Osteocyte (in vitro differentiated cells): Measurements from ENCODE around the gene CSPG5. TPM values are rescaled to one million over a fixed set of nuclear protein-coding genes. Genes with fewer than 3 reads are reported as not detected.

ENCODE experiments used
- DNase-seq: peaks from one replicate; pipeline ENCODE4 v3.0.0; 2021; ENCODE audit warnings: mixed read lengths; ENCODE audit not compliant: unreplicated experiment; ENCODE audit errors: extremely low spot score
- H3K27ac Mint-ChIP-seq: one replicate; pipeline ENCODE4 v1.8.0; 2021; ENCODE audit warnings: mild to moderate bottlenecking, mixed read lengths; ENCODE audit not compliant: unreplicated experiment
- H3K27me3 Mint-ChIP-seq: one replicate; pipeline ENCODE4 v1.8.0; 2021; ENCODE audit warnings: mixed read lengths; ENCODE audit not compliant: unreplicated experiment
- H3K36me3 Mint-ChIP-seq: one replicate; pipeline ENCODE4 v1.8.0; 2021; ENCODE audit warnings: mixed read lengths; ENCODE audit not compliant: unreplicated experiment
- H3K4me1 Mint-ChIP-seq: one replicate; pipeline ENCODE4 v1.8.0; 2021; ENCODE audit warnings: mixed read lengths; ENCODE audit not compliant: unreplicated experiment
- H3K4me3 Mint-ChIP-seq: one replicate; pipeline ENCODE4 v1.8.0; 2021; ENCODE audit warnings: mild to moderate bottlenecking, moderate library complexity, mixed read lengths; ENCODE audit not compliant: unreplicated experiment
- H3K9me3 Mint-ChIP-seq: one replicate; pipeline ENCODE4 v1.8.0; 2021; ENCODE audit warnings: mixed read lengths; ENCODE audit not compliant: unreplicated experiment
- CTCF ChIP-seq: fragments of 200-600 bp; sonication (generic); IDR thresholded peaks from 2 replicates; pipeline ENCODE4 v1.5.0; 2021; ENCODE audit warnings: antibody characterized with exemption, mild to moderate bottlenecking, moderate library complexity
- total RNA-seq: library from RNA; stranded (reverse); gene quantifications from 2 replicates; pipeline ENCODE4 v1.2.1, GENCODE V29; 2021

CSPG5 gene
- total RNA-seq, 1 donor from 2014 or later, result 0.59 TPM

DNA sequence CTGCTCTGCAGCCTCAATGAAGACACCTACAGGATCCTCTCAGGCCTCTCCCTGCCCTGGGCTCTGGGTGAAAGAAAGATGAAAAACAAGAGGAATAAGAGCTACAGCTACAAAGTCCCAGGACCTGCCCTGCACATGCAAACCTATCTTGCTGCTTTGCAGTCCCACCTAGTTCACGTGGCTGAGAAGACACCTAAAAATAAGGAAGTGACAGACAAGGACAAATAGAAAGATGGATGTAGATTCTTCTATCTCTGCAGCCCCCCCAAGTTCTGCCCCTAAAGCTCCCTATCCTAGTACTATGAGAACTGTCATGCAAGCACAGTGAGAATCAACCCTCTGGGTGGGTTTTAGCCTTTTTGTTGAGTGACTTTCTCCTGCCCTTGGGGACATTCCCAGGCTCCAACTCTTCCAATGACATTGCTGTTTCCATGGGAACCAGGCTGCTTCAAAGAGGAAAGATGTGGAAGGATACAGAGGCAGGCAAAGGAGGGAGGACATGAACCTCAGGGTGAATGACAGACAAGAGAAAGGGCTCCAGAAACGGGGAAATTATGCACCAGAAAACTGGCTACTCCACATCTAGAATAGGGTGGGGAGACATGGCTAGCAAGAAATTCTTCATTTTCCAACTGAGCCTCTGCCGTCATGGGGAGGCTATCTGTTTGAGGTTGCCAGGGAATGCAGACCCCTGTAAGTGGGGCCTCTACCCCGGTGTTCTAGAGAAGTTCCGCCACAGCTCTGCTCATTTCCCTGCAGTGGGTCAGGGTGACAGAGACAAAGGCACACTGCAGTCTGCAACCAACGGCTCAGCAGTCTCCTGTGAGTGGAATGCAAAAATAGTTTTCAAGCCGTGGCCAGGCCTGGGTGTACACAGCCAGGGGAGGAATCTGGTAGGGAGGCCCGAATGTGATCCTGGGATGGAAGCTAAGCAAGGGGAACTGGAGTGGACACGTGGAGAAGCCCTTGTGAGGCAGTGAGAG lies 5.2 kb downstream of the CSPG5 start:
- H3K9me3 Mint-ChIP-seq, result no peaks in the 10 kb centered on the region
- peaks cover 32% of the 10 kb centered on the region for H3K27me3 Mint-ChIP-seq
- no peak overlapping the region for H3K4me3 Mint-ChIP-seq
- no peak for DNase-seq
- no peak for TF ChIP-seq CTCF
- H3K27ac Mint-ChIP-seq, result no peak overlapping the region
- peaks cover 2% of the 10 kb centered on the region for H3K4me1 Mint-ChIP-seq
- no peaks in the 10 kb centered on the region for H3K36me3 Mint-ChIP-seq

DNA sequence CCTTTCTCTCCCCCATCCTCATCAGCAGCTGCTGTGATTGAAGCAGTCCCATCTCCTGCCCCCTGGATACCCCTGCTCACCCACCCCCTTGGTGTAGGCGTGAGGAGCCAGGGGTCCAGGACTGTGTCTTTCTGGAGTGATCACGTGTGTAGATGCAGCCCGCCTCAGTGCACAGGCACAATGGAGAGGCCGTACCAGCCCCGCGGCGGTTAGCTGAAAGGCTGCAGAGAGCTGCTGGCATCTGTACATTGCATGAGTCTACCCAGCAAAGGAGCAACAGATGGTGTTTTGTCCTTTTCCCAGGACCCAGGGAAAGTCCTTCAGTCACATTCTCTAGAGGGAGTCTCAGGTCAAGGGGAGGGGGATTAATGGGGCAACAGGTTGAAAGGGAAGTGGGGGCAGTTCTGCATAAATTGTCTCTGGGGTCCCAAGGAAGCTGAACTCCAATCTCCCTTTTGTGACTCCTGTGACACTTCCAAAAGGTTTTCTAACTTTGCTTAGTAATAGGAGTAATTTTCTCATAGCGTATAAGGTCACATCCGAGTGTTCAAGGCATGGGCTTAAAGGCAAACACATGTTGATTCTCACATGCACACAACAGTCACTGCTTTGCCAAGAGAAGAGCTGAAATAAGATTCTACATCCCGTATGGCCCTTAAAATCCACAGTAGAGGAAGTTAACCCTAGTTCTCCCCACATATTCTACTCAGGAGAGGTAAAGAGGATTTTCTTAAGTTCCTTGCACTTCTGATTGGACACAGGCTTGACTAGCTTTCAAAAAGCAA lies 7.1 kb downstream of the CSPG5 start:
- Mint-ChIP-seq H3K4me3 (no peak overlapping the region), H3K4me1 (peaks cover 2% of the 10 kb centered on the region), H3K27ac (no peak overlapping the region), H3K36me3 (no peaks in the 10 kb centered on the region), H3K9me3 (no peaks in the 10 kb centered on the region), H3K27me3 (peaks cover 32% of the 10 kb centered on the region)
- TF ChIP-seq CTCF, result no peak
- no peak for DNase-seq

GRCh38 chr3:47568901-47569300 lies 9.8 kb downstream of the CSPG5 start:
- peaks cover 2% of the 10 kb centered on the region for H3K4me1 Mint-ChIP-seq
- no peak overlapping the region for H3K4me3 Mint-ChIP-seq
- H3K27me3 Mint-ChIP-seq, result peaks cover 25% of the 10 kb centered on the region
- H3K27ac Mint-ChIP-seq, result no peak overlapping the region
- H3K9me3 Mint-ChIP-seq, result no peaks in the 10 kb centered on the region
- TF ChIP-seq CTCF, result no peak
- H3K36me3 Mint-ChIP-seq, result no peaks in the 10 kb centered on the region
- no peak for DNase-seq

- H3K9me3 Mint-ChIP-seq, result no peaks in the 10 kb centered on the region
- H3K27me3 Mint-ChIP-seq, result peaks cover 13% of the 10 kb centered on the region
- TF ChIP-seq CTCF, result no peak
- H3K4me3 Mint-ChIP-seq, result no peak overlapping the region
- H3K36me3 Mint-ChIP-seq, result no peaks in the 10 kb centered on the region
- peaks cover 2% of the 10 kb centered on the region for H3K4me1 Mint-ChIP-seq
- no peak for DNase-seq
- no peak overlapping the region for H3K27ac Mint-ChIP-seq
These were observed 11.5 kb downstream of the CSPG5 start for GRCh38 chr3:47567149-47567548.

DNA sequence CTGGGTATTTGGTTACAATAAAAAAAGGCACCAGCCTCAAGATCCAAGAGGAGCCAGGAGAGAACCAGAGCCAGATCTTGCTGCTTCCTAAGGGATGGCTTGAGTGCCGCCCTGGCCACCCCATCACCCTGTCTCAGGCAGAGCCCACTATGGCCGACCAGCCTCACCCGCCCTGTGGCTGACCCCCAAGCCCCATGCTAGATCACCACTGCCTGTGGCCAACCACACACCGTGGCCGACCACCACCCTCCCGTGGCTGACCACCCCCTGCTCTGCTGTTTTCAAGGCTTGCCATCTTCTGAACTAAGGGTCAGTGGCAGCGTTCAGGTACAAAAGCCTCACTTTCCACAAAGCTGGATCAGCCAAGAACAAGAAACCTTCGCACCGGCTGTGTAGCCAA lies 12.0 kb downstream of the CSPG5 start:
- no peak for DNase-seq
- H3K36me3 Mint-ChIP-seq, result no peaks in the 10 kb centered on the region
- no peak overlapping the region for H3K4me3 Mint-ChIP-seq
- H3K4me1 Mint-ChIP-seq, result peaks cover 2% of the 10 kb centered on the region
- no peak for TF ChIP-seq CTCF
- H3K27ac Mint-ChIP-seq, result no peak overlapping the region
- peaks cover 8% of the 10 kb centered on the region for H3K27me3 Mint-ChIP-seq
- no peaks in the 10 kb centered on the region for H3K9me3 Mint-ChIP-seq
